Progenitor cell of endocrine pancreas (in vitro differentiated cells): ENCODE measurements around the gene MT1A. TPM values are rescaled to one million over a fixed set of nuclear protein-coding genes. Genes with fewer than 3 reads are reported as not detected.
A peak's percentile ranks its signal among the peaks of the same experiment; 100 is the strongest.

ENCODE experiments used
- DNase-seq: peaks from one replicate; pipeline ENCODE4 v3.0.0; 2021; ENCODE audit warnings: low spot score; ENCODE audit not compliant: unreplicated experiment
- H3K27ac Mint-ChIP-seq: 2 replicates; pipeline ENCODE4 v1.8.0; 2021; ENCODE audit warnings: mild to moderate bottlenecking, moderate library complexity, mixed read lengths
- H3K27me3 Mint-ChIP-seq: 2 replicates; pipeline ENCODE4 v1.8.0; 2021; ENCODE audit warnings: mixed read lengths
- H3K36me3 Mint-ChIP-seq: 2 replicates; pipeline ENCODE4 v1.8.0; 2022; ENCODE audit warnings: mixed read lengths; ENCODE audit not compliant: insufficient read depth
- H3K4me1 Mint-ChIP-seq: 2 replicates; pipeline ENCODE4 v1.8.0; 2021; ENCODE audit warnings: low read depth, mixed read lengths
- H3K4me3 Mint-ChIP-seq: 2 replicates; pipeline ENCODE4 v1.8.0; 2021; ENCODE audit warnings: low read depth, mild to moderate bottlenecking, moderate library complexity, mixed read lengths
- H3K9me3 Mint-ChIP-seq: 2 replicates; pipeline ENCODE4 v1.8.0; 2021; ENCODE audit warnings: low read depth, mixed read lengths
- total RNA-seq: library from RNA; stranded (reverse); gene quantifications from 2 replicates; pipeline ENCODE4 v1.2.1, GENCODE V29; 2021
- TF ChIP-seq, protein P1 (sequence below): fragments of 200-600 bp; sonication (generic); IDR thresholded peaks from one replicate; pipeline ENCODE4 v1.5.0; 2021; ENCODE audit warnings: antibody characterized with exemption, mild to moderate bottlenecking; ENCODE audit not compliant: unreplicated experiment

The MT1A gene
- total RNA-seq, 1 donor from 2014 or later, result not detected

DNA sequence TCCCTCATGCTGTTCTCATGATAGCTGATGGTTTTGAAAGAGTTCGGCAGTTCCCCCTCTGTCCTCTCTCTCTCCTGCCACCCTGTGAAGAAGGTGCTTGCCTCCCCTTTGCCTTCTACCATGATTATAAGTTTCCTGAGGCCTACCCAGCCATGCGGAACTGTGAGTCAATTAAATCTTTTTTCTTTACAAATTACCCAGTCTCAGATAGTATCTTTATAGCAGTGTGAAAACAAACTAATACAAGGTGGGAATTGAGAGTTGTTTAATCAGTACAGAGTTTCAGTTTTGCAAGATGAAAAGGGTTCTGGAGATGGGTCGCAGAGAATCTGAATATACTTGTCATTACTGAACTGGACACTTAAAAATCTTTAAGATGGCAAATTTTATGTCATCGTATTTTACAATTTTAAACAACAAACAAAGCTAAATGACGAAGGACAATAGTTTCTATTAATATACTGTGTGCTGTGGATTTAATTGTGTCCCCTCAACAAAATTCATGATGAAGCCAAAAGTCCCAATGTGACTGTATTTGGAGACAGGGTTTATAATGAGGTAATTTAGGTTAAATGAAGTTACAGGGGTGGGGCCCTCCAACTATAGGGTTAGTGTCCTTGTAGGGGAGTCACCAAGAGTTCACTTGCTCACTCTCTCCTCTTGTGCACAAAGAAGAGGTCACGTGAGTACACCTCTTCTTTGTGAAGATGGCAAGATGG, 44.7 kb upstream of the MT1A start:
- Mint-ChIP-seq H3K27ac (no peak overlapping the region), H3K9me3 (peaks cover 4% of the 10 kb centered on the region), H3K4me1 (peaks cover 5% of the 10 kb centered on the region), H3K27me3 (peaks cover 70% of the 10 kb centered on the region), H3K36me3 (no peaks in the 10 kb centered on the region), H3K4me3 (no peak overlapping the region)
- TF ChIP-seq, protein P1, sequence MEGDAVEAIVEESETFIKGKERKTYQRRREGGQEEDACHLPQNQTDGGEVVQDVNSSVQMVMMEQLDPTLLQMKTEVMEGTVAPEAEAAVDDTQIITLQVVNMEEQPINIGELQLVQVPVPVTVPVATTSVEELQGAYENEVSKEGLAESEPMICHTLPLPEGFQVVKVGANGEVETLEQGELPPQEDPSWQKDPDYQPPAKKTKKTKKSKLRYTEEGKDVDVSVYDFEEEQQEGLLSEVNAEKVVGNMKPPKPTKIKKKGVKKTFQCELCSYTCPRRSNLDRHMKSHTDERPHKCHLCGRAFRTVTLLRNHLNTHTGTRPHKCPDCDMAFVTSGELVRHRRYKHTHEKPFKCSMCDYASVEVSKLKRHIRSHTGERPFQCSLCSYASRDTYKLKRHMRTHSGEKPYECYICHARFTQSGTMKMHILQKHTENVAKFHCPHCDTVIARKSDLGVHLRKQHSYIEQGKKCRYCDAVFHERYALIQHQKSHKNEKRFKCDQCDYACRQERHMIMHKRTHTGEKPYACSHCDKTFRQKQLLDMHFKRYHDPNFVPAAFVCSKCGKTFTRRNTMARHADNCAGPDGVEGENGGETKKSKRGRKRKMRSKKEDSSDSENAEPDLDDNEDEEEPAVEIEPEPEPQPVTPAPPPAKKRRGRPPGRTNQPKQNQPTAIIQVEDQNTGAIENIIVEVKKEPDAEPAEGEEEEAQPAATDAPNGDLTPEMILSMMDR, result no peak
- DNase-seq, result no peak

- Mint-ChIP-seq H3K27ac (no peak overlapping the region), H3K27me3 (peaks cover 66% of the 10 kb centered on the region), H3K4me1 (peaks cover 3% of the 10 kb centered on the region), H3K36me3 (no peaks in the 10 kb centered on the region), H3K4me3 (no peak overlapping the region), H3K9me3 (peaks cover 4% of the 10 kb centered on the region)
- DNase-seq, result no peak
- TF ChIP-seq, protein P1, result no peak
Measured at GRCh38 chr16:56594292-56594619, 44.2 kb upstream of the MT1A start.

DNA sequence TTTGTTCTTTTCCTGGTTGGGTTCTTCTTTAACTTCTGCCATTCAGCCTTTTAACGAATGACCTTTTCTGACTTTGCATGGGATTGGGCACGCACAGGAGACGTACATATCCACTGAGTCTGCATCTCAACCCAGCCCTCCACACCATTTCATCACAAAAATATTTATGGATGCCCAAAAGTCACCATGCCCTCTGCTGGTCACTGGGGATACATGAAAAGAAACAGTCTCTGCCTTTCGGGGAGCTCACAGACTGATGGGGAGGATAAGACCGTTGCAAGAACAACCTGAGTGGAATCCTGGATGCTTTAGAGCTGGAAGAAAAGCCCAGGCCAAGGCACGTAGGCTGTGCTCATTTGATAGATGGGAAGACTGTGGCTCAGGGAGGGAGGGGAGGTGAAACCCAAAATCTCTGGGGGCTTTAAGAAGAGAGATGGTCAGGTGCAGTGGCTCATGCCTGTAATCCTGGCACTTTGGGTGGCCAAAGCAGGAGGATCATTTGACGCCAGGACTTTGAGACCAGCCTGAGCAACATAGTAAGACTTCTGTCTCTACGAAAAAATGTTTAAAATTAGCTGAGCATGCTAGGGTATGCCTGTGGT, 38.0 kb upstream of the MT1A start:
- TF ChIP-seq, protein P1, result peak; percentile 62
- Mint-ChIP-seq H3K27me3 (peaks cover 59% of the 10 kb centered on the region), H3K4me1 (no peaks in the 10 kb centered on the region), H3K27ac (no peak overlapping the region), H3K4me3 (no peak overlapping the region), H3K9me3 (peaks cover 4% of the 10 kb centered on the region), H3K36me3 (no peaks in the 10 kb centered on the region)
- no peak for DNase-seq

DNA sequence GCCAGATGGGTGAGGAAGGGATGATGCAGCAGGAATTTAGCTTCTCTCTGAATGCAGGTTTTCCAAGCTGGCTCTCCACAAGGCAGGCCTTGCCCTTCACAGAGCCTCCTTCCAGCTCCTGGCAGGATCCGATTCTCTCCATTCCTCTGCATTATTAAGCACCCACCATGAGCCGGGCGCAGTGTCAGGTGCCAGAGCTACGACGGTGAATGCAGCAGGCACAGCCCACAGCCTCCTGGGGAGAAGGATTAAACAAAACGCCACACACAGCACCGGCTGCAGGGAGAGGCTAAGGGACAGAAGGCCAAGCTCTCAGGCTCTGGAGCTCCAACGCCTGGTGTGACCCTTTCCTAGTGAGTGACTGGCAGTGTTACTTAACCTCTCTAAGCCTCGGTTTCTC, 37.1 kb upstream of the MT1A start:
- H3K27me3 Mint-ChIP-seq, result peaks cover 63% of the 10 kb centered on the region
- no peaks in the 10 kb centered on the region for H3K36me3 Mint-ChIP-seq
- DNase-seq, result no peak
- H3K9me3 Mint-ChIP-seq, result peaks cover 4% of the 10 kb centered on the region
- H3K4me1 Mint-ChIP-seq, result no peaks in the 10 kb centered on the region
- H3K27ac Mint-ChIP-seq, result no peak overlapping the region
- H3K4me3 Mint-ChIP-seq, result no peak overlapping the region
- TF ChIP-seq, protein P1, result no peak

DNA sequence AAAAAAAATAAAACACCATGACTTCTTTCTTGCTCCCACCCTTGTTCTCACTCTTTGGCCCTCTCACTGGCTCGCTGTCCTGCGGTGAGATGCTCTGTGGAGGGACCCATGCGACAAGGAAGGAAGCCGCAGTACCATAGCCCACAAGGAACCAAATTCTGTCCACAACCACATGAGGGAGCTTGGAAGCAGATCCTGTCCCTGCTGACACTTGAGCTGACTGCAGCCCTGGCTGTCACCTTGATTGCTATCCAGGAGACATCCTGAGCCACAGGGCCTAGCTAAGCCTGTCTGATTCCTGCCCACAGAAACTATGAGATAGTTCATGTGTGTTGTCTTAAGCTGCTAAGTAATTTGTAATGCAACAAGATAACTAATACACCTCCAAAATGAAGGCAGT, 34.9 kb upstream of the MT1A start:
- TF ChIP-seq, protein P1, result peak; percentile 40
- Mint-ChIP-seq H3K9me3 (no peaks in the 10 kb centered on the region), H3K27me3 (peaks cover 66% of the 10 kb centered on the region), H3K4me1 (no peaks in the 10 kb centered on the region), H3K27ac (no peak overlapping the region), H3K36me3 (no peaks in the 10 kb centered on the region), H3K4me3 (no peak overlapping the region)
- no peak for DNase-seq
